ENCODE results near the gene LAMA3.

LAMA3 gene

GRCh38 chr18:23982155-23983079 lies 293.2 kb downstream of the LAMA3 start:
- Histone ChIP-seq H3K4me3 (ENCODE audit: insufficient read length, low read depth) (no peak overlapping the region), H3K9me3 (ENCODE audit: insufficient read depth, low read length) (no peaks in the 10 kb centered on the region), H3K27me3 (ENCODE audit: insufficient read depth, insufficient read length) (no peaks in the 10 kb centered on the region), H3K4me1 (ENCODE audit: insufficient read depth, insufficient read length) (no peaks in the 10 kb centered on the region), H3K36me3 (ENCODE audit: insufficient read depth, insufficient read length, low read length) (no peaks in the 10 kb centered on the region), H3K9ac (ENCODE audit: insufficient read length, low read depth) (no peak overlapping the region)
- DNase-seq (ENCODE audit: low read depth, low spot score) = no peak
- TF ChIP-seq SUZ12 (IDR thresholded peaks at IDR 0.05; ENCODE audit: extremely low read depth, insufficient read depth, insufficient read length) = no peak
- no peak for TF ChIP-seq YY1 (IDR thresholded peaks at IDR 0.05; ENCODE audit: insufficient read depth, insufficient read length)

GRCh38 chr18:23983112-23983511 lies 293.9 kb downstream of the LAMA3 start:
- H3K9me3 ChIP-seq (ENCODE audit: insufficient read depth, low read length) = no peaks in the 10 kb centered on the region
- H3K4me1 ChIP-seq (ENCODE audit: insufficient read depth, insufficient read length) = no peaks in the 10 kb centered on the region
- H3K36me3 ChIP-seq (ENCODE audit: insufficient read depth, insufficient read length, low read length) = no peaks in the 10 kb centered on the region
- H3K9ac ChIP-seq (ENCODE audit: insufficient read length, low read depth) = no peak overlapping the region
- no peak for DNase-seq (ENCODE audit: low read depth, low spot score)
- no peak for TF ChIP-seq ZNF274 (IDR thresholded peaks at IDR 0.05; ENCODE audit: low read depth, low read length)
- no peak for TF ChIP-seq SUZ12 (IDR thresholded peaks at IDR 0.05; ENCODE audit: extremely low read depth, insufficient read depth, insufficient read length)
- TF ChIP-seq YY1 (IDR thresholded peaks at IDR 0.05; ENCODE audit: insufficient read depth, insufficient read length) = no peak
- H3K27me3 ChIP-seq (ENCODE audit: insufficient read depth, insufficient read length) = no peaks in the 10 kb centered on the region
- H3K4me3 ChIP-seq (ENCODE audit: insufficient read length, low read depth) = no peak overlapping the region

DNA sequence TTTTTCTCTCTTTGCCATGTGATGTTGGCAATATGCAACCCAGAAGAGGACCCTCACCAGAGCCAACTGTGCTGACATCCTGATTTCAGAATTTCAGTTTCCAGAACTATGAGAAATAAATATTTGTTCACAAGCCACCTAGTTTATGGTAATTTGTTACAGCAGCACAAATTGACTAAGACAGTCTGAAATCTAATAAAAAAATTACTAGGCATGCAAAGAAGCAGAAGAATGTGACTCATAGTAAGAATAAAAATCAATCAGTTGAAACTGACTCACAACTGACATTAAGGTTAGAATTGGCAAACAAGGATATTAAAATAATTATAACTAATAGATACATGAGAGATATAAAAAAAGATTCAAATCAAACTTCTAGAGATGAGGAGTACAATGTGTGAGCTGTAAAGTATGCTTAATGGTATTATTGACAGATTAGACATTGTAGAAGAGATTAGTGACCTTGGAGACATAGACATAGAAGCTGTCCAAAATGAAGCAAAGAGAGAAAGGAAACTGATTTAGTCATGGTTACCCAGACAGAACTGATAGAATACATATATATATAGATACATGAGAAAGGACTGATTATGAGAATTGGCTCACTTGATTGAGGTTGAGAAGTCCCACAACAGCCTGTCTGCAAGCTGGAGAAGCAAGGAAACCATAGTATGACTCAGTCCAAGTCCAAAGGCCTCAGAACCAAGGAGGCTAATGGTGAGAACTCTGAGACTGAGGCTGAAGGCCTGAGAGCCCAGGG lies 297.5 kb downstream of the LAMA3 start:
- Histone ChIP-seq H3K9ac (ENCODE audit: insufficient read length, low read depth) (no peak overlapping the region), H3K27me3 (ENCODE audit: insufficient read depth, insufficient read length) (no peaks in the 10 kb centered on the region), H3K4me3 (ENCODE audit: insufficient read length, low read depth) (no peak overlapping the region), H3K36me3 (ENCODE audit: insufficient read depth, insufficient read length, low read length) (no peaks in the 10 kb centered on the region), H3K4me1 (ENCODE audit: insufficient read depth, insufficient read length) (no peaks in the 10 kb centered on the region), H3K9me3 (ENCODE audit: insufficient read depth, low read length) (no peaks in the 10 kb centered on the region)
- DNase-seq (ENCODE audit: low read depth, low spot score) = no peak
- TF ChIP-seq ZNF274 (IDR thresholded peaks at IDR 0.05; ENCODE audit: low read depth, low read length) = no peak

- H3K4me3 ChIP-seq (ENCODE audit: insufficient read length, low read depth) = no peak overlapping the region
- H3K4me1 ChIP-seq (ENCODE audit: insufficient read depth, insufficient read length) = peaks cover 3% of the 10 kb centered on the region
- TF ChIP-seq ZNF274 (IDR thresholded peaks at IDR 0.05; ENCODE audit: low read depth, low read length) = no peak
- no peak for TF ChIP-seq YY1 (IDR thresholded peaks at IDR 0.05; ENCODE audit: insufficient read depth, insufficient read length)
- TF ChIP-seq SUZ12 (IDR thresholded peaks at IDR 0.05; ENCODE audit: extremely low read depth, insufficient read depth, insufficient read length) = no peak
- no peak for DNase-seq (ENCODE audit: low read depth, low spot score)
- no peak overlapping the region for H3K9ac ChIP-seq (ENCODE audit: insufficient read length, low read depth)
- H3K9me3 ChIP-seq (ENCODE audit: insufficient read depth, low read length) = no peaks in the 10 kb centered on the region
- no peaks in the 10 kb centered on the region for H3K27me3 ChIP-seq (ENCODE audit: insufficient read depth, insufficient read length)
- H3K36me3 ChIP-seq (ENCODE audit: insufficient read depth, insufficient read length, low read length) = no peaks in the 10 kb centered on the region
Measured at GRCh38 chr18:23990474-23991410, 301.5 kb downstream of the LAMA3 start.

GRCh38 chr18:23992089-23992940 lies 303.1 kb downstream of the LAMA3 start:
- no peaks in the 10 kb centered on the region for H3K36me3 ChIP-seq (ENCODE audit: insufficient read depth, insufficient read length, low read length)
- H3K27me3 ChIP-seq (ENCODE audit: insufficient read depth, insufficient read length) = no peaks in the 10 kb centered on the region
- H3K9ac ChIP-seq (ENCODE audit: insufficient read length, low read depth) = no peak overlapping the region
- no peak for DNase-seq (ENCODE audit: low read depth, low spot score)
- H3K9me3 ChIP-seq (ENCODE audit: insufficient read depth, low read length) = no peaks in the 10 kb centered on the region
- H3K4me1 ChIP-seq (ENCODE audit: insufficient read depth, insufficient read length) = peaks cover 3% of the 10 kb centered on the region
- H3K4me3 ChIP-seq (ENCODE audit: insufficient read length, low read depth) = no peak overlapping the region
- TF ChIP-seq YY1 (IDR thresholded peaks at IDR 0.05; ENCODE audit: insufficient read depth, insufficient read length) = no peak
- no peak for TF ChIP-seq ZNF274 (IDR thresholded peaks at IDR 0.05; ENCODE audit: low read depth, low read length)
- TF ChIP-seq SUZ12 (IDR thresholded peaks at IDR 0.05; ENCODE audit: extremely low read depth, insufficient read depth, insufficient read length) = no peak

DNA sequence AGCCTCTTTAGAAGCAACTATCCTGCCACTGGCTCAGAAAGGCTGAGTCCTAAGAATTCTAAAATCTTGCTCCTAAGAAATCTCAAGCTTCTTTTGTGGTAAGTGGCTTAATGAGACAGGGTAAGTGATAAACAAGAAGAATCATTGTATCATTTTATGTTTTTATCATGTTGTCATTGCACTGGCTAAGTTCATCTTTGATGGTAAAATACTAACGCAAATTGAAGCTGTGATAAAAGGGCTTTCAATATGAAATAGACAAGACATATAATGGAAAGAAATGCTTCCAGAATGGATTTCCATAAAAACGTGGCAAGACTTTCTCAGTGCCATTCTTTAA lies 303.7 kb downstream of the LAMA3 start:
- no peak overlapping the region for H3K4me3 ChIP-seq (ENCODE audit: insufficient read length, low read depth)
- no peak overlapping the region for H3K9ac ChIP-seq (ENCODE audit: insufficient read length, low read depth)
- TF ChIP-seq SUZ12 (IDR thresholded peaks at IDR 0.05; ENCODE audit: extremely low read depth, insufficient read depth, insufficient read length) = no peak
- no peak for TF ChIP-seq YY1 (IDR thresholded peaks at IDR 0.05; ENCODE audit: insufficient read depth, insufficient read length)

More for the DNA sequence above, 303.7 kb downstream of the LAMA3 start:
- Histone ChIP-seq H3K9me3 (ENCODE audit: insufficient read depth, low read length) (no peaks in the 10 kb centered on the region), H3K36me3 (ENCODE audit: insufficient read depth, insufficient read length, low read length) (no peaks in the 10 kb centered on the region), H3K27me3 (ENCODE audit: insufficient read depth, insufficient read length) (no peaks in the 10 kb centered on the region), H3K4me1 (ENCODE audit: insufficient read depth, insufficient read length) (peaks cover 3% of the 10 kb centered on the region)
- no peak for DNase-seq (ENCODE audit: low read depth, low spot score)
